GM18873 (cell line): ENCODE measurements around the gene HIVEP3.
"Not testable (repeated sequence)": the region's sequence is repeated elsewhere in the genome, so short reads cannot be mapped to it uniquely, and the experiment has no call there.

Experiments used
- ATAC-seq: cut with Tn5 transposase; IDR thresholded peaks from one replicate; pipeline ENCODE4 v1.9.1; 2021; ENCODE audit warnings: mild to moderate bottlenecking, moderate library complexity, moderate number of reproducible peaks; ENCODE audit not compliant: unreplicated experiment, low FRiP score

HIVEP3 gene

DNA sequence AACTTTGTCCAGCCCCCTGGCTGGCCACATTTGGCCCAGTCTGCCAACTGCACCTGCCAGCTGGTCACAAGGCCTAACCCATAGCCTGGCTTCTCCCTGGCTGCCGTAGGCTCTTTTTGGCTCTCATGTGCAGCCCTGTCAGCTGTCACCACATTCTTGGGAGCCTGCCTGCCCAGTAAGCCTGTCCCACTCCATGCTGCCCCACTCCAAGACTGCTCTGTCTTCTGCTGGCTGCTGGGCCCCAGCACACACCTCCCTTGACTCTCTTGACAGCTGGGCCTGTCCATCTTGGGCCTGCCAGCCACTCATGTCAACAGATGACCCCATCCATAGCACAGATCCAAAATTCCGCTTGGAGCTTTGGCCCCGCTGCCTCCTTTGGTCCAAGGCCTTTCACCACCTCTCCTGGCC, 360.0 kb downstream of the HIVEP3 start:
- ATAC-seq = no peak

DNA sequence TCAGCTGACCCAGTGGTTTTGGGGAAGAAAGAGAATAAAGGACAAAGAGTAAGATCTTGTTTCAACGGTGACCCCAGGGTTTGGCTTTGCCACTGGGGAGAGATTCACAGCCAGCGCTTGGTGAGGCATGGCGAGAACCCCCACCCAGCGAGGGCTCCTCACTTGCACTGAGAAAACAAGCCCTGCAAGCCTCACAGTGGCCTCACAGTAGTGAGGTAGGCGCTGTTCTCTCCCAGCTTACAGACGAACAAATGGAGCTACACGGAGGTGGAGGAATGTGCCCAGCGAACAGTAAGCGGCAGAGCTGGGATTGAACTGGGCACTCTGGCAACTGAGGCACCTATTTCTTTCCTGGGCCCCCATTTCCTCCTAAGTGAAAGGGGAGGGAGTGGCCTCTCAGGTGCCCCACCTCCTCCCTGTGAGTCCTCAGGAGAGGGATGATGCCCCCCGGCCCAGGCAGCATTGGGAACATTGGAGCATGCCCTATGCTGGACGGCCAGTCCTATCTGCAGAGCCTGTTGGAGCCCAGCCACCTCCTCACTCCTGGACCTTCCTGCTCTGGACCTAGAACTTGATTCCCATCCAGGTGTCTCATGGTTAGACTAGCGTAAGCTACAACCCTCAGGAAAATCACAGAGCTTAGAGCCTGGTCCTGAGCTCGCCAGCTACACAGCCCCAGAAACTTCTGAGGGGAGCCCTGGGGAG, 360.8 kb downstream of the HIVEP3 start:
- no peak for ATAC-seq

DNA sequence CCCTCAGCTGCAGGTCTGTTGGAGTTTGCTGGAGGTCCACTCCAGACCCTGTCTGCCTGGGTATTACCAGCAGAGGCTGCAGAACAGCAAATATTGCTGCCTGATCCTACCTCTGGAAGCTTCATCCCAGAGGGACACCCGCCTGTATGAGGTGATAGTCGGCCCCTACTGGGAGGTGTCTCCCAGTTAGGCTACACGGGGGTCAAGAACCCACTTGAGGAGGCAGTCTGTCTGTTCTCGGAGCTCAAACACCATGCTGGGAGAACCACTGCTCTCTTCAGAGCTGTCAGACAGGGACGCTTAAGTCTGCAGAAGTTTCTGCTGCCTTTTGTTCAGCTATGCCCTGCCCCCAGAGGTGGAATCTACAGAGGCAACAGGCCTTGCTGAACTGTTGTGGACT, 364.0 kb downstream of the HIVEP3 start:
- not testable (repeated sequence) for ATAC-seq

DNA sequence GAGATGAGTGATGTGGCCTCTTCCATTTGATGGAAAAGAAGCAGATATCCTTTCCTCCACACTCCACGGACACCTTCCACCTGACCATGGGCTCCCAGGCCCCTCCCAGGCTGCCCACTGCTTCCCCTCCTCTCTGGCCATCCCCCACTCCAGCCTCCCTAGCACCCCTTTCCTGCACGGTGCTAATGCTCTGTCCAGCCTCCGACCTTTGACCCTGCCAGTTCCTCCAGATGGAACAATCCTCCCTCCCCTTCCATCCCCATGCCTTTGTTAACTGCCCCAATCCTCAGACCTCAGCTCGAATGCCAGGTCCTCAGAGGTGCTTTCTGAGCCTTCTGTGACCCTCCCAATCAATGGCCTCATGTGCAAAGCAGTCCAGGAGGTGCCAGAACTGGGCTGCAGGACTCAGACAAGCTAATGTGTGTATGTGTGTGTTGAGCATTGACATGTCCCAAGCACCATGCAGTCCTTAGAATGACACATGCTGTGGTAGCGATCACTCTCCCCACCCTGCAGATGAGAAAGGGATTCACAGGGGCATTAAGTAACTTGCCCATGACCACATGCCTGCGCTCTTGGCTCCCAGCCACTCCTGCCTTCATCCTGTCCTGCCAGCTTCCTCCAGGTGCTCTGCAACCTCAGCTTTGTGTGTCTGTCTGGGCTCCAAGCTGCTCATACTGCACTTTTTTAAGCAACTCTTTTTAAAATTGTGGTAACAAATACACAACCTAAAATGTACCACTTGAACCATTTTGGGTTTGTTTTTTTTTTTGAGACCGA, 370.8 kb downstream of the HIVEP3 start:
- ATAC-seq = no peak

DNA sequence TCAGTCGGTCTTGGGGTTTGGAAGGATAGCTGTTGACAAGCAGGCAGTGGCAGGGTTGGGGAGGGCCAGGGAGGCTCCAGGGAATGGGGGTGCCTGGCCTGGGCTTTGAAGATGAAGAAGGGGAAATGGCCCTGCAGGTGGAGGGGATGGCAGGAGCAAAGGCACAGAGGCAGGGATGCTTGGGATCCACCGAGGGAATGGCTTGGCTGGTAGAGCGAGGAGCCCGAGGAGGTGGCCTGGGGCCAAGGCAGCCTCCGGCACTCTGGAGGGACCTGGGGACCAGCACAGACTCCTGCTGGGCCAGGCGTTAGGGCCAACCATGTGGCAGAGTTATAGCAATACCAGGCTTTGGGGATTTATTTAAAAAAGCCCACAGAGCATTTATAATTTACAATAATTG, 371.4 kb downstream of the HIVEP3 start:
- ATAC-seq = no peak

DNA sequence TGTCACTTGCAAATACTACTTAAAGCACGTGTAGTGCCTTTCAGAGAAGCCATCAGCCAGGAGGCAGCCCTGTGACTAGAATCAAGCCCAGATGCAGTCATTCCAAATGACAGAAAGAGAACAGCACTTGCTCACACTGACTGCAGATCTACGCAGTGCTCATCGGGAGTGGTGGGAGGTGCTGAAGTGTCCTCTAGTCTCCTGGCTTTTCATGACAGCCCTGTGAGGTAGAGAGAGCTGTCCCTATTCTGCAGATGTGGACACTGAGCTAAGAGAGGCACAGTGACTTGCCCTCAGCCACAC, 371.9 kb downstream of the HIVEP3 start:
- no peak for ATAC-seq

DNA sequence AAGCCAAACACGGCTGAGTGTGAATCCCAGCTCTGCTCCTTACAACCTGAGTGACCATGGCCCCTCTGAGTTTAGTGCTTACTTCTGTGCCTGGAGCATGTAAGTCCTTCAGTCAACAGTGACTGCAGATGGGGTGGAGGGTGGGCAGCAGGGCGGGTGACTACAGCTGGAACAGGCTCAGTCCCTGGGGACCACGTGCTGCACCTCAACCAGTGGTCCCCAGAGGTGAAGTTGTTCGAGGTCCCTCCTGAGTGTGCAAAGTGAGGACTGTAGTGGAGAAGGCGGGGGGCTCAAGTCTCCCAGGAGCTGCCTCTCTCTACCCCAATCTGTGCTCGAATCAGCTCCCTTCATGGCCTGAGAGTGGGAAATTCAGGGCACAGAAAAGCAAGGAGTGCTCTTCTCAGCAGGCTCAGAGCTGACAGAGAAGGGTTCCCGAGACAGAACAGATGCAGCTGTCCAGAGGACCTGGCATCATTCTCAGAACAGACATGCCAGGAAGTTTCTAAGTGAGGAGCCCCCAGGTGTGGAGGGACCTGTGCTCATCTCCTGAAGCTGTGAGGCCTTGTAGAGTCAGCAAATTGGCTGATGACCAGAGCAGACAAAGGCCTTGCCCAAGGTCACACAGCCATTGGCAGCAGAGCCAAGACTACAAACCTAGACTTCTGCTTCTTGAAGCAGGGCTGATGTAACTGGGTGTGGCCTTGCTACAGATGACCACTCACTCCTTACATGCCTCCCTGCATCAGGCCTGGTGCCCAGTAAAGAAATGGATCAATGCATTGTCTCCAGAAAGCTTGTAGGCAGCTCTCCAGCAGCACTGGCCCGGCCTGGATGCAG, 372.5 kb downstream of the HIVEP3 start:
- no peak for ATAC-seq

DNA sequence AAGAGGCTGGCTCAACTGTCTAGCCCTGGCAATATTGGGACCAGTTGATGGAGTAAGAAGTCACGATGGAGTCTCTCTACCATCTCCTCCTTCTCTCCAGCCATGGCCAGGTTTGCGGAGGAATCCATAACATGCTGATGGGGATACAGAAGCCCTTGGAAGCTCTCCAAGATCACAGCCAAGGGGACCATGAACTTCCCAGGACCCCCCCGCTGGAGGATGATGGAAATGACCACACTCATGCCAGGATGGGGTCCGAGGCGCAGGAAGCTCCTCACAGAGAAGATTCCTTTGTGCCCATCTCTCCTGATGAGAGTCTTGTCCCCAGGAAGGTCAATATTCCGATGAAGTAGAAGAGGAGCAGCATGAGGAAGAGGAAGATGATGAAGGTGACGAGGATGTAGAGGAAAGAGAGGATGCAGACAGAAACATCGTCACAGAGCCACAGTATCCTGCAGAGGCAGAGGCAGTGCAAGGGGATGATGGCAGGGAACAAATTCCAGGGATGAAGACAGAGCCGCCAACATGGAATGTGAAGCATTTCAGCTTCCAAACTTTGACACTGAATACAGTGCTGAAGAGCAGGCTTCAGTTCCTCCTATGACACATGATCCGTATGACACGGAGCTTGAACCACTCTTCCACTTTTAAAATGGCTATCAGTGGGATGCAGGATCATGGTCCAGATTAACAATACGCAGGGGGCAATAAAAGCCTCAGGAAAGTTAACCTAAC, 376.4 kb downstream of the HIVEP3 start:
- no peak for ATAC-seq

DNA sequence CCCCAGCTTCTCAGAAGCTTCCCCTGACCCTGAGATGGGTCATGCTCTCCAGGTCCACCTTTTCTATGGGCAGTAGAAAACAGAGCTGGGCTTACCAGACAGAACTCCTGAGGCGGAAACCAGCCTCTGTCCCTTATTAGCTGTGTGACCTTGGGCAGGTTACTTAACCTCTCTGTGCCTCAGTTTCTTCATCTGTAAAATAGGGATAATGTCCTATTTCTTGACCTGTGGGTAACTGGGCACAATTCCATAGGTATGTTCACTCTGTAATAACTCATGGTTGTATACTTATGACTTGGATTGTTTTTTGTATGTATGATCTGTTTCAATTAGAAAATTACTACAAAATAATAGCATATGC, 377.1 kb downstream of the HIVEP3 start:
- no peak for ATAC-seq

DNA sequence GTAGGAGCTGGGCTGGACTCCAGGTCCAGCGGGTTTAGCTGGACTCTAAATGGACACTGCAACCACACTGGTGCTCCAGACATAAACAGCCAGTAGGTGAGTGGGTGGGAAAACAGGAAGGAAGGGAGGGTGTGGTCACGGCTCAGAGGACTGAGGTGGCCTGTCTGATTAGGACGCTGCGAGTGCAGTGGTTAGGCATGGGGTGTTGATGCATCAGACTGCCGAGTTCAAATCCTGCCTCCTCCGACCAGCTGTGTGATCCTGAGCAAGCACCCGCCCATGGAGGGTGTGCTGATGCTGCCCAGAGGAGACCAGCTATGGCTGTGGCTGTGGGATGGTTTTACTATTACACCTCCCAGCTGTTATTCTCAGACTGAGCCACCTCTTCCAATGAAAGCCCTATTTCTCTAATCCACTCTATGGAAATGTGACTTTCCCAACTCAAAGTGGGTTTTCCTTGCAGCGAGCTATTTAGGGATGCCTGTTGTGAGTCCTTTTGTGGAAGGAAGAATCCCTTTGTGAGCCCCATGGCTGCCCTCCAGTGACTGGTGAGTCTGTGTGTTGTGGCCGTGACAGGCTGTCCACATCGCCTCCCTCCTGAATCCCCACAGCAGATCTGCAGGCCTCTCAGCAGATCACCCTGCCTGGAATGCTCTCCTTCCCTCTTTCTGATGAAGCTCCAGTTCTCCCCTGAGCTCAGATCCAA, 377.7 kb downstream of the HIVEP3 start:
- no peak for ATAC-seq

DNA sequence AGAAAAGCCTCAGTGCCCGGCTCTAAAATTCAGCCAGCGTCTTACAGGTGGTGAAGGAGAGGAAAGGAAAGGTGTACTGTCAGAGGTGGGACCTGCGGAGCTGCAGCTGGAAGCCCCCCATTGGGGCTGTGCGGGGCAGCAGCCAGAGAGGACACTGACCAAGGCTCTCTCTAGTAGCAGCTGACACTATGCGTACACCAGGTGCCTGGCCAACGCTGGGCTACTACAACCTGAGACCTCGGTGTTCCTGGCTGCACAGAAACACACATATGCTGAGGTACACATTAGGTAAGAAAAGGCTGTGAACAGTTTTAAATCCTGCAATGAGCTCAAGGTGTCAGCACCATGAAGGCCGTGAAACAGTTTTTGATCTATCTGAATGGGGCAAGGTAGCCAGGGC, 378.7 kb downstream of the HIVEP3 start:
- no peak for ATAC-seq

DNA sequence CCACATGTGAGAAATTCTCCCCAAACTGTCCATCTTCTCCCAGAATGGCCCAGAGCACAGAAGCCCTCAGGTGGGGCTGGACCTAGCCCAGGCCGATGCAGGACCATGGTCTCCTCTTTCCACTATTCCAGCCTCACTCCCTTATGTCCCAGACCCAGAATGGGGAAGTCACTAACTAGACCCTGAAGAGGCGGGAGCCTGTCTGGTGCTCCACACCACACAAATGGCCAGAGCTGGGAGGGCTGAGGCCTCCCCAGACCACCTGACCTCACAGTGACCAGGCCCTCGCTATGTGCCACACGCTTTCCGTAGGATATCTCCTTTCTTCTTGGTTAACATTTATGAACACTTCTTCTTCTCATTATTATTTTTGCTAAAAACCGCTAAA, 379.3 kb downstream of the HIVEP3 start:
- no peak for ATAC-seq

DNA sequence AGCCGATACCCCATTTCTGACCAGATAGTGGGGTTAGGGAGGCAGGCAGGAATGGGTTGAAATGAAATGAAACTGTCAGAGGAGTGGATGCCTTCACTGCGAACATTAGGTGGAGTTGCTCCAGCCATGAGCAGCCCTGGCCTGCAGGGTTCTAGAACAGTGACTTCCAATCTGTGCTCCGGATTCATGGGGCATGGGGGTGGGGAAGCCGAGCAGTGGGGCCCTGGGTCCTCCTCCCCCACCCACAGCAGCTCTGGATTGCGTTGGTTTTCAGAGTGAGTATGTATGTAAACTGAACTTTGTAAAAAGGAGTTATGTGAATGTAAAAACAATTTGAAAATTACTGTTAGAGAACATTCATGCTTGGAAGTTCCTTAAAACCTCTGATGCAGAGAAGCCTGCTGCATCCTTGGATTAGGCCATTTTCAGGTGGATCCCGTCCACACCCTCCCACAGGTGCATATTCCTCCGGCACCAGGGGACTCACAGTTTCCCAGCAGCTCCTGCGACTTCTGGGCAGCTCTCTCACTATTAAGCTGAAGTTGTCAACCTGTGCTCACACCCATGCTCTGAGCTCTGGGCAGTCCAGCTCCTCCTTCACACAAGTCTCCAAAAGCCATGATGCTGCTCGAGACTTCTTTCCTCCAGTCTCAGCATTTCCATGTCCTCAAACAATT, 379.8 kb downstream of the HIVEP3 start:
- no peak for ATAC-seq

DNA sequence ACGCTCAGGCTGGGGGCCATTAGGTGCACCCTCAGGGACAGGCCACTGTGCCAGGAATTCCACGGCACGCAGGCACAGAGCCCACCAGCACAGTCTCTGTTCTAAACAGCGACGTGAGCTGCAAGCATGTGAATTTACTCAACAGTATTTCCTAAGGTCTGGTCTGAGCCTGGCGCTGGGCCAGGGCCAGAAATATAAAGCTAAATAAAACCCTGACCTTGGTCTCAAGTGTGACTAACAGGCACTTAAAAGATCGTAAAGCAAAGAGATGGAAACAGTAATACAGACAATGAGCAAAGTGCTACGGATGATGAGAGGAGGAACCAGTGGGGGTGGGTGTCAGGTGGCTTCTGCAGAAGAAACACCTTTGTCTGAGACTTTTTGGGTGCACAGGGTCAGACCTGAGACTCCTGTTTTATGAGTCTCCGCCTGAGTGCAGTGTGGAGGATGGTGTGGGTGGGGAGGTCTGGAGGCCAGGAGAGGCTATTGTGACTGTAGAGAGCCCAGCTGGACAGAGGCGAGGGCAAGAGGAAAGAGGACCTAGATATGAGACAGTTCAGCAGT, 380.9 kb downstream of the HIVEP3 start:
- no peak for ATAC-seq

DNA sequence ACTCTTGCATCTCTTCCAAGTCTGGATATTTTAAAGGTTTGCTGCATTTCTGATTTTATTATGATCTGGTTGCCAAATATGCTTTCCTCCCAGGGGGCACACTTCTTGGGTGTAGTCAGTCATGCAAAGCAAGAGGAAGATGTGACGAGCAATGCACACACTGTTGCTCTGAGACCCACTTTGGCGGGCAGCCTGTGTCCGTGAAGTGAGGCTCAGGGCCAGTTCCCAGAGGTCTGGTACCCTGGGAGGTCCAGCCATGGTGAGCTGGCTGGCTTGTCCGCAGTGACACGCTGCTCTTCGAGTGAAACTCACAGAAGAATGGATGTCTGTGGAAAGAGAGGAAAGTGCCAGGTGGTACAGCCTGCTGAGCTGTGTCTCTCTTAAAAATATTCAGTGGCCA, 381.5 kb downstream of the HIVEP3 start:
- no peak for ATAC-seq

DNA sequence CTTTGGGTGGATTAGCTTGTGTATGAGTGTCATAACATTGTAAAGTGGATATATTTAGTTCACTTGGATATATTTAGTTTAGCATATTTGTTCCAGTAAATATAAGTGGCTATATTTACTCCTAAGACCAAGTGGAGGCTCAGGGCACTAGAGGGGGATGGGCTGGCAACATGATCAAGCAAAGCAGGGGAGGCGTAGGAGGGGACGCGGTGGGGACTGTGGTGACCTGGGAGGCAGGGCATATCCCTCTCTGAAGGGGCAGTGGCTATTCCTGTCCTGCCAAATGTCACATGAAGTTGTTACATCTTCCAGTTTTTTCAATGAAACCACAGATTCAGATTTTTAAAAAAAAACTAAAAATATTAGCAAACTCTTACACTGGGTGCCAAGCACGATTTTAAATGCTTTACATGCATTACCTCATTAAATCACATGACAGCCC, 382.3 kb downstream of the HIVEP3 start:
- no peak for ATAC-seq

DNA sequence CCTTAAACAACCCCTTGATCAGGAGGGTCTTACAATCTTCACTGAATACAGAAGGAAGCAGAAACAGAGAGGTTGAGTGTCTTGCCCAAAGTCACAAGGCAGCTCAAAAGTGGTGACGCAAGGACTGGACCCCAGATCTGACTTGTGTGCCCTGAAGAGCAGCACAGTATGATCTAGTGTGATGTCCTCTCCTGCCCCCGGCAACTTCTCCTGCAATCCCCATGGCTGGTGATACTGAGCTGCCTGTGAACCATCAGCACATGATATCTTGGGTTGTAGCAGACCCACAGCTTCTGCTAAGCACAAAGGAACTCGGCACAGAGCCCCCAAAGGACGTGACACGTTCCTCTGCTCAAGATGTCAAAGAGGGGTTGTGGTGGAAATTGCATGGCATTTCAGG, 383.0 kb downstream of the HIVEP3 start:
- ATAC-seq = no peak

DNA sequence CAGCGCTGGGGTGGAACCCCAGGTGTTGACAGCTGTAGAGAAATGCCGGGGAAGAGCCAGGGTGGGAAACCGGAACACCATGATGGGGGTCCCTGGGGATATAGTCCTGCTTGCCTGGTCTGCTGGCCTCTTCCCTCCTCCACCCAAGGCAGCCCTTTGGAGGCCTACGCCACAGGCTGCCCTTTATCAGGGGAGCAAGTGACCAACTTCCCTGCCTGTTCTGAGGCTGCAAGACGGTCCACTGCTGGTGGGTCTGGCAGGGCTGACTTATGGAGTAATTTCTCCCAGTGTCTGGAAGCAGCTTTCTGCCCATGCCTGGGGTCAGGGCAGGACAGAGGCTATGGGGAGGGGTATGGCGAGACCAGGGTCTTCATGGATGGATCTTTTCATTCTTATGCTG, 383.4 kb downstream of the HIVEP3 start:
- no peak for ATAC-seq
